RPMI7951 (cell line): ENCODE data around the gene PROSER3. TPM values are rescaled to one million over a fixed set of nuclear protein-coding genes. Genes with fewer than 3 reads are reported as not detected.
"Not testable (repeated sequence)": the region's sequence is repeated elsewhere in the genome, so short reads cannot be mapped to it uniquely, and the experiment has no call there.

Source experiments
- DNase-seq: peaks from one replicate; pipeline ENCODE4 v3.0.0-alpha.2; 2012; ENCODE audit warnings: low read depth
- total RNA-seq: library from RNA; depleted of rRNA; stranded (reverse); fragments of >200 nt; shearing (Covaris generic); gene quantifications from 2 replicates; pipeline ENCODE4 v1.2.3, GENCODE V29; 2014

PROSER3 gene
- total RNA-seq, 1 experiment from 2014 or later: 10.7 TPM

DNA sequence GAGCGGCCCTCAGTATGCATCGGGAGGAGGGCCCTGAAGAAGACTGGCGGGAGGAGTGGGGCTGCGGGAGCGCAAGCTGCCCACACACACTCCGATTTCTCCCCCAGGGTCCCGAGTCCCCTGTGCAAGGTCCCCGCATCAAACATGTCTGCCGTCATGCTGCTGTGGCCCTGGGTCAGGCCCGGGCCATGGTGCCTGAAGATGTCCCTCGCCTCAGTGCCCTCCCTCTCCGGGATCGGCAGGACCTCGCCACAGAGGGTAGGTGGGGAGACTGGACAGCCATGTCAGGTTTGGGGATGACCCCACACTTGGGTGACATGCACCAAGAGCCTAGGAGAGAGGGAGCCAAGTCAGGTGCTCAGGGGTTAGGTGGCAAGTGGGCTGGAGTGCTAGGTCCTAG is 35.5 kb upstream of the PROSER3 start:
- DNase-seq: no peak

DNA sequence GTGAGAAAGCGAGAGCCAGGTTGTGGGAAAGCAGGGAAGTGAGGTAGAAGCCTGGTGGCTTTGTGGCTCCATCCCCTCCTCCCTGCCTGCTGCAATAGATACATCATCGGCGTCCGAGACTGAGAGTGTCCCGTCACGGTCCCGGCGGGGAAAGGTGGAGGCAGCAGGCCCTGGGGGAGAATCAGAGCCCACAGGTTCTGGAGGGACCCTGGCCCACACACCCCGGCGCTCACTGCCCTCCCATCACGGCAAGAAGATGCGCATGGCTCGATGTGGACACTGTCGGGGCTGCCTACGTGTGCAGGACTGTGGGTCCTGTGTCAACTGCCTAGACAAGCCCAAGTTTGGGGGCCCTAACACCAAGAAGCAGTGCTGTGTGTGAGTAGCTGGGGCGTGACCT is 35.1 kb upstream of the PROSER3 start:
- no peak for DNase-seq

- no peak for DNase-seq
Observed at GRCh38 chr19:35723671-35724070, 34.3 kb upstream of the PROSER3 start.

DNA sequence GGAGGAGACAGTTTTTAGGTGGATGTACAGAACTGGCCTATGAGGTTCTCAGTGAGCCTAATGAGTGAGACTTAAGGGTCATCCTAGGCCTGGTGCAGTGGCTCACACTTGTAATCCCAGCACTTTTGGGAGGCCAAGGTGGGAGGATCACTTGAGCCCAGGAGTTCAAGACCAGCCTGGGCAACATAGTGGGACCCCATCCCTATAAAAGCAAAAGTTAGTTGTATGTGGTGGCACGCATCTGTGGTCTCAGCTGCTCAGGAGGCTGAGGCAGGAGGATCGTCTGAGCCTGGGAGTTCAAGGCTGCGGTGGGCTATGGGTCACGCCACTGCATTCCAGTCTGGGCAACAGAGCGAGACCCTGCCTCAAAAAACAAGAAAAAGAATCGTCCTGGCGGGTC is 33.8 kb upstream of the PROSER3 start:
- not testable (repeated sequence) for DNase-seq

DNA sequence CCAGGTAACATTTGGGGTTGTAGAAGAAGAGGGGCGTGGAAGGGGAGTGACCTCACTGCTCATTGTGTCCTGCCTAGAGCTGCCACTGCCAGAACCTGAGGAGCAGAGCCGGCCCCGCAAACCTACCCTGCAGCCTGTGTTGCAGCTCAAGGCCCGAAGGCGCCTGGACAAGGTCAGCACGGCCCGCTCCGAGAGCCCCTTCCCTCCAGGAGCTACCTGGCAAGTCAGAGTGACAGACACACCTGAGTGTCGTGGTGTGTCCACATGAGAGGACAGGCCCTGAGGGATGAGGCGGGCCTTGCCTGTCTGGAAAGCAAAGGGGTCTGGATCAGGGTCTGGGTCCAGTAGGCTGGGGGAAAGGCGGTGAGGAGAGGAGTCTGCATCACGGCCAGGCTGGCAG is 33.4 kb upstream of the PROSER3 start:
- DNase-seq: no peak

DNA sequence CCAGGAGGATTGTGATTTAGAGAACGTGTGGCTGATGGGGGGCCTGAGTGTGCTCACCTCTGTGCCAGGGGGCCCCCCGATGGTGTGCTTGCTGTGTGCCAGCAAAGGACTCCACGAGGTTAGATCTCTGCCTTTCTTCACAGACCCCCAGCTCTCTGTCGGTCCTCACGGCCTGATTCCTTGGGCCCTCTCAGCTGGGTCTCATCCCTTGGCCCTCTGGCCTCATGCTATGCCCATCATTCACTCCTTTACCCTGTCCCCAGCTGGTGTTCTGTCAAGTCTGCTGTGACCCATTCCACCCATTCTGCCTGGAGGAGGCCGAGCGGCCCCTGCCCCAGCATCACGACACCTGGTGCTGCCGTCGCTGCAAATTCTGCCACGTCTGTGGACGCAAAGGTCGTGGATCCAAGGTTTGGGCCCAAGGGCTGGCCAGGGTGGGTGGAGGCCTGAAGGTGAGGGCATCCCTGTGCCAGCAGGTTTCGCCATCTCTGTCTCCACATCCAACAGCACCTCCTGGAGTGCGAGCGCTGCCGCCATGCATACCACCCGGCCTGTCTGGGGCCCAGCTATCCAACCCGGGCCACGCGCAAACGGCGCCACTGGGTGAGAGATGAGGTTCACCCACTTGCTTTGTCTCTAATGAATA is 32.6 kb upstream of the PROSER3 start:
- DNase-seq: no peak

- no peak for DNase-seq
Observed at GRCh38 chr19:35727053-35727955, 30.7 kb upstream of the PROSER3 start.

DNA sequence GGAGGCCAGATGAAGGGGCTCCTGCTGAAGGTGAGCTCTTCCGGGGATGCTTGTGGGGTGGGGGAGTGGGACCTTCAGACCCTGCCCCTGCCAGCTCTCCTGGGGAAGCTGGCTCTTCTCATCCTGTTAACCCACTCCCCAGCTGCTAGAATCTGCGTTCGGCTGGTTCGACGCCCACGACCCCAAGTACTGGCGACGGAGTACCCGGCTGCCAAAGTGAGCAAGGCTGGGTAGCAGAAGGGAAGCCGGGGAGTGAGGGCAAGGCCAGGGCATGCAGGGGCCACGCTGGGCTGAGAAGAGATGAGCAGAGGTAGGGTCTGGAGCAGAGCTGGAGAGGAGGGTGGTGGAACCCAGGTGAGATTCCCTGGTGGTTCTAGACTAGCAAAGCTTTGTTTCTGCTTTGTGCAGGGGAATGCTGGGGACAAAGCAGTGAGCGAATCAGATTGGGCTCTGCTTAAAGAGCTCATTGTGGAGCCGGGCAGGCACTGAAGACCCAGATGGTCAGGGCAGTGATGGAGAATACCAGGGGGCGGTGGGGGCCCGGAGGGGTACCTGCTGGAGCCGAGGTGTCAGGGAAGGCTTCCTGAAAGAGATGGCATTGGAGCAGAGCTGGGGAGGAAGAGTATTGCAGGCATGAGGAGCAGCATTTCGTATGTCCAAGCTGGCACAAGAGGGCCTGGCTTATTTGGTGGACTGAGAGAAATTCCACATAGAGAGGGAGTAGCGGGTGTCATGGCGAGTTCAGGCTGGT is 29.8 kb upstream of the PROSER3 start:
- no peak for DNase-seq

DNA sequence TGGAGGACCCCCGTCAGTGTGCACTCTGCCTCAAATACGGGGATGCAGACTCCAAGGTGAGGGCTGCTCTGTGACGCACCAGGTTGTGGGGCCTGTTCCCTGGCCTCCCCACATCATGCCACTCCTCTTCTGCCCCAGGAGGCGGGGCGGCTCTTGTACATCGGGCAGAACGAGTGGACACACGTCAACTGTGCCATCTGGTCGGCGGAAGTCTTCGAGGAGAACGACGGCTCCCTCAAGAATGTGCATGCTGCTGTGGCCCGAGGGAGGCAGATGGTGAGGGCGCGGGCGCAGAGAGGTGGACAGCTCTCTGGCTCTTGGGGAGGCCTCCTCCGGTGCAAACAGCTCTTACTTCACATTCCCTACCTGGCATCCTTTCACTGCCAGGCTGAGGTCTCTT is 29.0 kb upstream of the PROSER3 start:
- no peak for DNase-seq

DNA sequence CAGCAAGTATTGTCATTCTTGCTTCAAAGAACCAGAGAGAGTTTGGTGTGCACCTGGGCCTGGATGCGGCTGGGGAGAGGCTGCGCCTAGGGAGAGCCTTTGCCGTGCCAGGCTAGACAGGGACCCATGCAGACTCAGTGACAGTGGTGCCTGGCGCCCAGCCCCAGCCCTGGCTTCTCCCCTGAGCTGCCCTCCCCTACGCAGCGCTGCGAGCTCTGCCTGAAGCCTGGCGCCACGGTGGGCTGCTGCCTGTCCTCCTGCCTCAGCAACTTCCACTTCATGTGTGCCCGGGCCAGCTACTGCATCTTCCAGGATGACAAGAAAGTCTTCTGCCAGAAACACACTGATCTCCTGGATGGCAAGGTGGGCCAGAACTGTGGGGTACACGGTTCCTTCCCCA is 28.2 kb upstream of the PROSER3 start:
- DNase-seq: no peak

GRCh38 chr19:35730326-35730725 is 27.6 kb upstream of the PROSER3 start:
- no peak for DNase-seq

DNA sequence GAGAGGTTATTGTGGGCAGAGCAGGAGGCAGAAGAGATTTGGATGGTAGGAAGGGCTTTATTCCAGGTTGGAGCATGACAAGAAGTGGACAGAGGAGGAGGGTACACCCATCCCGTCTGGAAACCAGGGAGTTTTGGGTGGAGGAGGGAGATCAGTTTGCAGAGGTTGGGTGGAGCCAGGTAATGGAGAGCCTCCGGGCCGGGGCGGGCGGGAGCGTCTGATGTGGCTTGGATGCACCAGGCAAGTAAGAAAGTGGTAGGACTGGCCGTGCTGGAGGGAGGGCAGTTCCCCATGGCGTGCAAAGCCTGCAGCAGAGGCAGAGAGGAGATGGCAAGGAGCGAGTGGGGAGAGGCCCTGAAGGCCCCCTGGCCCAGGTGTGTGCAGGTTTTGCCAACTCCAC is 26.6 kb upstream of the PROSER3 start:
- DNase-seq: no peak

DNA sequence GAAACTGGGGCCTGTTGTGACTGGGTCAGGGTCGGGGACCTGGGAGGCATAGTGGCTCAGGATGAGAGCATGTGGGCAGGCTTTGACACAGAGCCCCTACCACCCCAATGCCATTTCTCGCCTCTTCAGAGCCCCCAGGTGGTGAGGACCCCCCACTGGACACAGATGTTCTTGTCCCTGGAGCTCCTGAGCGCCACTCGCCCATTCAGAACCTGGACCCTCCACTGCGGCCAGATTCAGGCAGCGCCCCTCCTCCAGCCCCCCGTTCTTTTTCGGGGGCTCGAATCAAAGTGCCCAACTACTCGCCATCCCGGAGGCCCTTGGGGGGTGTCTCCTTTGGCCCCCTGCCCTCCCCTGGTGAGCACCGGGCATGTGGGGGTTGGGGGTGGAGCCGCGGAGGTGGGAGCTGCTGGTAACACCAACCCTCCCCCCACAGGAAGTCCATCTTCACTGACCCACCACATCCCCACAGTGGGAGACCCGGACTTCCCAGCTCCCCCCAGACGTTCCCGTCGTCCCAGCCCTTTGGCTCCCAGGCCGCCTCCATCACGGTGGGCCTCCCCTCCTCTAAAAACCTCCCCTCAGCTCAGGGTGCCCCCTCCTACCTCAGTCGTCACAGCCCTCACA is 26.1 kb upstream of the PROSER3 start:
- DNase-seq: no peak

DNA sequence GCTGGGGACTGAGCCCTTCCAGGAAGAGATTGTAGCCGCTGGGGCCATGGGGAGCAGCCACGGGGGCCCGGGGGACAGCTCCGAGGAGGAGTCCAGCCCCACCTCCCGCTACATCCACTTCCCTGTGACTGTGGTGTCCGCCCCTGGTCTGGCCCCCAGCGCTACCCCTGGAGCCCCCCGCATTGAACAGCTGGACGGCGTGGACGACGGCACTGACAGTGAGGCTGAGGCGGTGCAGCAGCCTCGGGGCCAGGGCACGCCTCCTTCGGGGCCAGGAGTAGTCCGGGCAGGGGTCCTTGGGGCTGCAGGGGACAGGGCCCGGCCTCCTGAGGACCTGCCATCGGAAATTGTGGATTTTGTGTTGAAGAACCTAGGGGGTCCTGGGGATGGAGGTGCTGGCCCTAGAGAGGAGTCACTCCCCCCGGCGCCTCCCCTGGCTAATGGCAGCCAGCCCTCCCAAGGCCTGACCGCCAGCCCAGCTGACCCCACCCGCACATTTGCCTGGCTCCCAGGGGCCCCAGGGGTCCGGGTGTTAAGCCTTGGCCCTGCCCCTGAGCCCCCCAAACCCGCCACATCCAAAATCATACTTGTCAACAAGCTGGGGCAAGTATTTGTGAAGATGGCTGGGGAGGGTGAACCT is 25.3 kb upstream of the PROSER3 start:
- DNase-seq: no peak

- DNase-seq: no peak
Observed at GRCh38 chr19:35733180-35734125, 24.5 kb upstream of the PROSER3 start.

- no peak for DNase-seq
Observed at GRCh38 chr19:35734273-35734672, 23.7 kb upstream of the PROSER3 start.

DNA sequence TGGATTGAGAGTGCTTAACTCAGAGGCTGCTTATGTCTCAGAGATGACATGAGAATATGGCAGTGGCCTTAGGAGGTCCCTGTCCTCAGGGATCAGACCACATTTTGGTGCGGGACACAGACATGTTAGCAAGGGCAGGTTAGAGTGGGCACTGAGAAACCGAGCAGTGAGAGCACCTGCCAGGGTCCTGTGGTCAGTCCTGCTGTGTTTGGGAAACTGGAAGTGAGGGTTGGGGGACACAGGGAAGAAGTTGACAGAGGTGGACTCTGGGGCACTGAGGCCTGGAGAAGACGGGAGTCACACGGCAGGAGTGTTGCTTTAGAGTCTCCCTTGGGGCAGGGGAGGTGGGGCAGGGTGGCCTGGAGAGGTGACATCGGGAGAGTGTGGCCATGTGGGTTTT is 23.1 kb upstream of the PROSER3 start:
- no peak for DNase-seq

DNA sequence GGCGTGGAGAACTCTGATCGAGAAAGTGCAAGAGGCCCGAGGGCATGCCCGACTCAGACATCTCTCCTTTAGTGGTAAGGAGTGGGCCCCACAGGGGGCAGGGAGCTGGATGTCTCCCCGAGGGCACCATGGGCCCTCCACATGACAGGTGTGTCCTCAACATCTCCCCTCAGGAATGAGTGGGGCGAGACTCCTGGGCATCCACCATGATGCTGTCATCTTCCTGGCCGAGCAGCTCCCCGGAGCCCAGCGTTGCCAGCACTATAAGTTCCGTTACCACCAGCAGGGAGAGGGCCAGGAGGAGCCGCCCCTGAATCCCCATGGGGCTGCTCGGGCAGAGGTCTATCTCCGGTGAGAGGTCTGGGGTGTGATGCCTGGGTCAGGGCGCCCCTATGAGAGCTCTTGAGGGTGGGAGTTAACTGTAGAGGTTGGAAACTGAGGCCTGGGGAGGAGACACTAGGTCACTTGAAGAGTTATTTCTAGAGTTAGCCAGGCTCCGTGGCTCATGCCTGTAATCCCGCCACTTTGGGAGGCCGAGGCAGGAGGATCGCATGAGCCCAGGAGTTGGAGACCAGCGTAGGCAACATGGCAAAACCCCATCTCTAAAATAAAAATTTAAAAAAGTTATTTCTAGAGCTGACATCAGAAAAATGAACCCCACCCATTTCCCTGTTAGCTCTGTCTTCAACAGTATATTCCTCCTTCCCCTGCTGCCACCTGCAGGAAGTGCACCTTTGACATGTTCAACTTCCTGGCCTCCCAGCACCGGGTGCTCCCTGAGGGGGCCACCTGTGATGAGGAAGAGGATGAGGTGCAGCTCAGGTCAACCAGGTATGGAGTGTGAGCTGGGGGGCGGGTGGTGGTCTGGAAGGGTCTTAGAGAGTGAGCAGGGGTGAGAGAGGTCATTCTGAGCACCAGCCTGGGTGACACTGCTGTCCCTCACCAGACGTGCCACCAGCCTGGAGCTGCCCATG is 20.8 kb upstream of the PROSER3 start:
- DNase-seq: no peak
